GM21515 (cell line): ENCODE measurements around the gene TAS2R40.

Source experiments
- ATAC-seq: cut with Tn5 transposase; IDR thresholded peaks from one replicate; pipeline ENCODE4 v1.9.1; 2021; ENCODE audit not compliant: unreplicated experiment

Gene TAS2R40

GRCh38 chr7:143222782-143223181 is 945 bp downstream of the TAS2R40 start:
- no peak for ATAC-seq

DNA sequence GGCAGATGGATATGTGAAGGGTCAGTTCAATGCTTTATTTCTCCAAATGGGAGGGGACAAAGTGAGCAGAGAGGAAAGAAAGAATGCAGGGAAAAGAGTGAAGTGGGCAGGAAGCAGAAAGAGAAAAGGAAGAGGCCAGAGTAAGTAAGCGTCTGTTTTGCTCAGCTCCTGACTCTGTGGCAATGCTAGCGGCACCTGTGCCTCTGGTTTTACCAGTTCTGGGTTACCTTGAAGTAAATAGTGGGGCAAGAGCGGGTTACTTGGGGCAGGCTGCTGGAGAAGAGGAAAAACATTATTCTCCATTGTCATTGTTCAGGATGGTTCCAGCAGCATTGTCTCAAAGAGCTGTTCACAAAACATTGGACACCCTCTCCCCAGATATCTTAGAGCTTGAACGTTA is 1.9 kb downstream of the TAS2R40 start:
- no peak for ATAC-seq

GRCh38 chr7:143225047-143225446 is 3.2 kb downstream of the TAS2R40 start:
- no peak for ATAC-seq

GRCh38 chr7:143227806-143228205 is 6.0 kb downstream of the TAS2R40 start:
- no peak for ATAC-seq

DNA sequence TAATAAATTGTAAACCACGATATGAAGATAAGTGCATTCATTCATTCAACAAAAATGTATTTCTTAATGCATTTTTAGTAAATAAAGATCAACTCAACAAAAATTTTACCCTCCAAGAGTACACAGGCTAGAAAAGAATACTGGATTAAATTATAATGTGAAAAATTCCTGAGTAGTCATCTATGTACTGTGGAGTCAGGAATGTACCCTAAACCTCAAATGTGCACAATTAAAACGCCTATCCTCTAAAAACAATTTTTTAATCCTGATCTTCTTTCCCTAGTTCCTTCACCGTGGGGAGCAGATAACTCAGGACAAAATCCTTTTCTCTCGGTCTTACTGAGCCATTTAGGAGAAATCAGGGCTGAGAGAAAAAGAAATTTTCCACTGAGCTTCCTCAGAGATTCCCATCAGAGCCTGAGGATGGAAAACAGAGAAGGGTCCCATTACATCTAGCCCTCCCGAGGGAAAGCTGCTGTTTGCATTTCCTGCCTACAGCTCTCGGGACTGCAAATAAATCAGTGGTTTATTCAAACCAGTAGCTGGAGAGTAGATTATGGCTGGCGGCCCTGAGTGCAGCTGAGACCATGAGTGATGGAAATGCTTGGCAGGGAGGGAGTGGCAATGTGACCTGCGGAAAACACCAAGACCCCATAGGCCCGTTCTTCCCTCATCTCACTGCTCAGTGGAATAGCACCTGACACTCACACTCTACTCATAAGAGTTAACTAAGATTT is 7.4 kb downstream of the TAS2R40 start:
- ATAC-seq, result no peak

GRCh38 chr7:143230602-143231457 is 9.0 kb downstream of the TAS2R40 start:
- ATAC-seq, result no peak

- ATAC-seq, result no peak
Measured at GRCh38 chr7:143233816-143234532, 12.1 kb downstream of the TAS2R40 start.

- no peak for ATAC-seq
Measured at GRCh38 chr7:143234533-143234875, 12.7 kb downstream of the TAS2R40 start.

GRCh38 chr7:143235561-143235960 is 13.7 kb downstream of the TAS2R40 start:
- no peak for ATAC-seq

- ATAC-seq, result no peak
Measured at GRCh38 chr7:143236408-143236990, 14.7 kb downstream of the TAS2R40 start.

DNA sequence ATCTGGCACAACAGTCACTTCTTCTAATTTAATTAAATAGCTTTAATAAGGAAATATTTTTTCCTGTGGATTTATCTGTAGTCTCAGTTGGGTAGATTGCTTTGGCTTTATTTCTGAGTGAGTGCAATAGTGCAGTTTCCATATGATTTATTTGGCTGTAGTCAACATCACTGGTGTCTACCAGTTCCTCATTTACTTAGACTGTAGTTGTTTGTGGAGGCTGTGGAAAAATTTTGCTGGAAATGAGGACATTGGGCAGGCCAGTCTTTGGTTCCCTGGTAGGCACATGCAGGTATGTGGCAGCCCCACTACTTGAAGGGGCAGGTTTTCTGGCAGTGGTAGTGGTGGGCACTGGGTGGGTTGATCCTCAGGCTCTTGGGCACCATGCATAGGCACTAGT is 15.5 kb downstream of the TAS2R40 start:
- no peak for ATAC-seq

- no peak for ATAC-seq
Measured at GRCh38 chr7:143238289-143238980, 16.6 kb downstream of the TAS2R40 start.

DNA sequence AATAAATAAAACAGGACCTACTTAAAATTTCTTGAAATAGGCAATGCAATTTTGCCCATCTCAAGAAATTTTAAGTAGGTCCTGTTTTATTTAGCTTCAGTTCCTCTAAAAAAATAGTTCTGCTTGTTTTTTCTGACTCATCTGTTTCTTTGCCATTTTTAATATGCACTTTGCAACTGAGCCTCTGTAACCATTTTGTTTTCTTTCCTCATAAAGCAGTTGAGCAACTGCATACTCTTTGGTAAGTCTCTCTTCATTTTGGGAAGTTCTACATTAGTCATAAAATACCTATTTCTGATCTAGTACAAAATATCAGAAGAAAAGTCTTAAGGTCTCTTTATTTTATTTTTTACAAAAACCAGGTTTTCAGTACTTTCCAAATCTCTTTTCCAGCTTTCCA is 18.0 kb downstream of the TAS2R40 start:
- no peak for ATAC-seq

GRCh38 chr7:143240291-143241168 is 18.7 kb downstream of the TAS2R40 start:
- no peak for ATAC-seq

DNA sequence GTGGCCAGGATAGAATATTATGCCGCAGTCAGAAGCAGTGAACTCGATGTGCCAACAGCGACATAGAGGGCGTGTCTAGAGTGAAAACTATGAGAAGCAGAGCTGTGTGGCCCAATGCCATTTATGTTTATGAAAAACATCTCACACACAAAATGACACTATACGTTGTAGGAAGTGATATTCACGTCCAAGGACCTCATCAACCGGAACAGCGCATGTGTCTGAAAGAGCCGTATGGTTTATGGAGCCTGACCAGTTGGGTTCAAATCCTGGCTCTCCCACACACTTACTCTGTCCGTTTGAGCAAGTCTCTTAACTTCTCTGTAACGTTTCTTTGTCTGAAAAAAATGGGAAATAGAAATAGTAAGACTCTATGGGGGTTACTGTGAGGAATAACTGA is 20.5 kb downstream of the TAS2R40 start:
- ATAC-seq, result no peak

- no peak for ATAC-seq
Measured at GRCh38 chr7:143243111-143243510, 21.3 kb downstream of the TAS2R40 start.

GRCh38 chr7:143243614-143244013 is 21.8 kb downstream of the TAS2R40 start:
- no peak for ATAC-seq

GRCh38 chr7:143244321-143244720 is 22.5 kb downstream of the TAS2R40 start:
- no peak for ATAC-seq

GRCh38 chr7:143245123-143245522 is 23.3 kb downstream of the TAS2R40 start:
- no peak for ATAC-seq

DNA sequence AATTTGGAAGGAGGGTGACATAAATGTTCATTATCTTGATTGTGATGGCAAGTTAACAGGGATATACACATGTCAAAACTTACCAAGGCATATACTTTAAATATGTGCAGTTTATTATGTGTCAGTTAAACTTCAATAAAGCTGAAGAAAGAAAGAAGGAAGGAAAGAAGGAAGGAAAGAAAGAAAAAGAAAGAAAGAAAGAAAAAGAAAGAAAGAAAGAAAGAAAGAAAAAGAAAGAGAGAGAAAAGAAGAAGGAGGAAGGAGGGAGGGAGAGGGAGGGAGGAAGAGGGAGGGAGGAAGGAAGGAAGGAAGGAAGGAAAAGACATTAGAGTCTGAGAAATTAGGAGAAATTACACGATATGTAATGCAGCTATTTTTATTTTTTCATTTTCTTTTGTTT is 25.5 kb downstream of the TAS2R40 start:
- no peak for ATAC-seq
